NCI-H2029 (cell line): ENCODE results near the gene FBXL3.
A peak's percentile ranks its signal among the peaks of the same experiment; 100 is the strongest.

Experiments
- DNase-seq: peaks from one replicate; lab custom pipeline; 2025; lab: John Stamatoyannopoulos, UW

Gene FBXL3

GRCh38 chr13:77026861-77027621 lies at the start of gene FBXL3:
FBXL3 (minus strand) TSS chr13:77027159; CDS start chr13:77021860, 5,299 bp downstream.
- DNase-seq, result peak; percentile 42

- no peak for DNase-seq
Observed at GRCh38 chr13:77067519-77067918, 40.6 kb upstream of the FBXL3 start.

- DNase-seq, result no peak
Observed at GRCh38 chr13:77065461-77066147, 38.6 kb upstream of the FBXL3 start.

GRCh38 chr13:77062097-77062496 lies 35.1 kb upstream of the FBXL3 start:
- DNase-seq, result no peak

GRCh38 chr13:77061362-77061761 lies 34.4 kb upstream of the FBXL3 start:
- DNase-seq, result no peak

- no peak for DNase-seq
Observed at GRCh38 chr13:77056886-77057285, 29.9 kb upstream of the FBXL3 start.

- DNase-seq, result no peak
Observed at GRCh38 chr13:77056382-77056781, 29.4 kb upstream of the FBXL3 start.

GRCh38 chr13:77055158-77055557 lies 28.2 kb upstream of the FBXL3 start:
- DNase-seq, result no peak

- no peak for DNase-seq
Observed at GRCh38 chr13:77053192-77053591, 26.2 kb upstream of the FBXL3 start.

GRCh38 chr13:77048681-77049080 lies 21.7 kb upstream of the FBXL3 start:
- no peak for DNase-seq

- no peak for DNase-seq
Observed at GRCh38 chr13:77047649-77048343, 20.8 kb upstream of the FBXL3 start.

- no peak for DNase-seq
Observed at GRCh38 chr13:77042566-77043177, 15.7 kb upstream of the FBXL3 start.

- DNase-seq, result no peak
Observed at GRCh38 chr13:77040835-77041234, 13.9 kb upstream of the FBXL3 start.

- DNase-seq, result peak; percentile 54
Observed at GRCh38 chr13:77040076-77040475, 13.1 kb upstream of the FBXL3 start.

- no peak for DNase-seq
Observed at GRCh38 chr13:77038907-77039480, 12.0 kb upstream of the FBXL3 start.

- DNase-seq, result no peak
Observed at GRCh38 chr13:77036279-77036678, 9.3 kb upstream of the FBXL3 start.

- no peak for DNase-seq
Observed at GRCh38 chr13:77034881-77035280, 7.9 kb upstream of the FBXL3 start.

GRCh38 chr13:77033717-77034302 lies 6.9 kb upstream of the FBXL3 start:
- DNase-seq, result no peak

- DNase-seq, result no peak
Observed at GRCh38 chr13:77031656-77032243, 4.8 kb upstream of the FBXL3 start.

GRCh38 chr13:77029436-77029835 lies 2.5 kb upstream of the FBXL3 start:
- DNase-seq, result no peak

GRCh38 chr13:77028202-77028601 lies 1.2 kb upstream of the FBXL3 start:
- peak; percentile 50 for DNase-seq
